NCI-H2171 (cell line): ENCODE results near the gene HMCN2.
"Not testable (repeated sequence)": the region's sequence is repeated elsewhere in the genome, so short reads cannot be mapped to it uniquely, and the experiment has no call there.

ENCODE experiments used
- DNase-seq: peaks from one replicate; lab custom pipeline; 2025; lab: John Stamatoyannopoulos, UW

The HMCN2 gene

DNA sequence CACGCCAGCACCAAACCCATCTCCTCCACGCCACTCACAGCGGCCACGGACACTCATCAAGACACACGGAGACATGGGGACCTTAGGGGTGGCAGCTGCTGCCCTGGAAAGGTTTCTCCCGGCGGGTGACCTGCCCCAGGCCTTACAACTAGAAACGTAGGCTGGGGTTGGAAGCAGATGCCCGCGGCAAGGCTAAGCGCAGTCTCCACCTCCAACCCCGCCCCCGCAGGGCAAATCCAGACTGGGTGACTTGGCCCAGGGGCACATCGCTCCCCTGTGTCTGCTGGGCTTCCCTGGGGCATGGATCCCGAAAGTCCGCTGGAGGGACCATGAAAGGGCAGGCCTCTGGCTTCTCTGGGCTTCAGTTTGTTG lies 167.2 kb downstream of the HMCN2 start:
- no peak for DNase-seq

DNA sequence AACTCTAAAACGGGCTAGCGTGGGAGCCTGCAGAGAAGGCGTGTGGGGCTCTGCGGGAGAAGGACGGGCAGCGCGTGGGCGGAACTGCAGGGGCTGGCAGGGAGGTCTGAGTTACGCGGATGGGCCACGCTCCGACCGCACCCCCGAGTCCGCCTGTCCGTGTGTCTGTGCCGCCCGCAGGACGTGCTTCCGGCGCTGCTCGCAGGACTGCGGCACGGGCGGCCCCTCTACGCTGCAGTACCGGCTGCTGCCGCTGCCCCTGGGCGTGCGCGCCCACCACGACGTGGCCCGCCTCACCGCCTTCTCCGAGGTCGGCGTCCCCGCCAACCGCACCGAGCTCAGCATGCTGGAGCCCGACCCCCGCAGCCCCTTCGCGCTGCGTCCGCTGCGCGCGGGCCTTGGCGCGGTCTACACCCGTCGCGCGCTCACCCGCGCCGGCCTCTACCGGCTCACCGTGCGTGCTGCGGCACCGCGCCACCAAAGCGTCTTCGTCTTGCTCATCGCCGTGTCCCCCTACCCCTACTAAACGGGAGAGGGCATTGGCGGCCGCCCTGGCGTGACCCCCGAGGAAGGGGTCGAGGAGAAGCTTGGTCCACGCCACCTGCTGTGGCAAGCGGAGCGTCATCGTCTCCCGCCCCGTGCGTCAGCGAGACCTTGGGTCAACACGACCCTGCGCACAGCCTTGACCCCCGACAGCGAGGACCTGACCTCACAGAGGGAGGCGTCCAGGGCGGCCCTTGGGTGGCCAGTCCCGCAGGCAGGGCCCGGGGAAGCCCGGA lies 167.8 kb downstream of the HMCN2 start:
- DNase-seq = peak; percentile 71

DNA sequence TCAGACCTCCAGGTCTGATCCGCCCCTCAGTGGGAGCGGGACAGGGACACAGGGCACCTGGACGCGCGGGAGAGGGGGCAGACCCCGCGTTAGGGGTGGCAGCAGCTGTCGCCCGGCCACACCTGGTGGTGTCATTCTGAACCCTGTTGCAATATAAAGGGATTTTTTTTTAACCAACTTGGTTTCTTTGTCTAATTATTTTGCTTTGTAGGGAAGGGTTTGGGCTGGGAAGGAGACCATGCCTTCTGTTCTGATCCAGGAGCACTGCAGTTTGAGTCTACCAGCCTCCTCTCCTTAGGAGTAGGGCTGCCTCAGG lies 168.3 kb downstream of the HMCN2 start:
- no peak for DNase-seq

DNA sequence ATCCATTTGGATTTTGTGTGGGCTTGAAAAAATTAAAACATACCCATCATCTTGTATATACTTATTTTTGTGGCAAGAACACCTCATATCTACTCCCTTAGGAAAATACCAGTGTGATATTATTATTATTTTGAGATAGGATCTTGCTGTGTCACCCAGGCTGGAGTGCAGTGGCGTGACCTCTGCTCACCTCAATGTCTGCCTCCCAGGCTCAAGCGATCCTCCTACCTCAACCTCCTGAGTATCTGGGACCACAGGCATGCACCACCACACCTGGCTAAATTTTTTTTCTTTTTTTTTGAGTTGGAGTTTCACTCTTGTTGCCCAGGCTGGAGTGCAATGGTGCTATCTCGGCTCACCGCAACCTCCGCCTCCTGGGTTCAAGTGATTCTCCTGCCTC lies 169.1 kb downstream of the HMCN2 start:
- not testable (repeated sequence) for DNase-seq

DNA sequence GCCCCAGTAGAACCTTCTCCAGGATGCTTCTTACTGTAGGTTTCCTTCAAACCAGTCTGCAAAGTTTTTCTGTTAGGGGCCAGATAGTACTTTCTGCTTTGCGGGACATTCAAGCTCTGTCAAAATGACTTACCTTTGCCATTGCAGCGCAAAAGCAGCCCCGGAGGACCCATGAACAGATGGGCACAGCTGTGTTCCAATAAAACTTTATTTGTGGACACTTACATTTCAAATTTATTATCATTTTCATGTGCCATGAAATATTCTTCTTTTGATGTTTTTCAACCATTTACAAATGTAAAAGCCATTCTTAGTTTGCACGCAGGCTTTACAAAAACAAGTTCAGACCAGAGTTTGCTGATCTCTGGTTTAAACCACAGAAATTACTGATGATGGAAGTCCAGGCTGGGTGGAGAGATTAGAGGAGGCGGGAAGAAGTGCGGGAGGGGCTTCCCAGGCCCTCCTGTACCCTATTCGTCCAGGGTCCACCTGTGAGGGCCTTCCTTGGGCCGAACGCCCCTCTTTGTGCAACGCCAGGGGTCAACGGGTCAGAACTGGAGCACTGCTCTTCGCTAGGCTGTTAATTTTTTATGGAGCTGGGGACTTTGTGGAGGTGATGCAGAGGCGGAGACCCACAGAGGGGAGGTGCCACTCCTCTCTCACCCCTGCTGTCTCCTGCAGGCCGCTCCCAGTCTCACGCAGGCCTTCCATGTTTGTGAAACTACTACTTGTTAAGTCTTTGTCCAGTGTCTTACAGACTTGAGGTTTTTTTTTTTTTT lies 171.6 kb downstream of the HMCN2 start:
- DNase-seq = no peak

DNA sequence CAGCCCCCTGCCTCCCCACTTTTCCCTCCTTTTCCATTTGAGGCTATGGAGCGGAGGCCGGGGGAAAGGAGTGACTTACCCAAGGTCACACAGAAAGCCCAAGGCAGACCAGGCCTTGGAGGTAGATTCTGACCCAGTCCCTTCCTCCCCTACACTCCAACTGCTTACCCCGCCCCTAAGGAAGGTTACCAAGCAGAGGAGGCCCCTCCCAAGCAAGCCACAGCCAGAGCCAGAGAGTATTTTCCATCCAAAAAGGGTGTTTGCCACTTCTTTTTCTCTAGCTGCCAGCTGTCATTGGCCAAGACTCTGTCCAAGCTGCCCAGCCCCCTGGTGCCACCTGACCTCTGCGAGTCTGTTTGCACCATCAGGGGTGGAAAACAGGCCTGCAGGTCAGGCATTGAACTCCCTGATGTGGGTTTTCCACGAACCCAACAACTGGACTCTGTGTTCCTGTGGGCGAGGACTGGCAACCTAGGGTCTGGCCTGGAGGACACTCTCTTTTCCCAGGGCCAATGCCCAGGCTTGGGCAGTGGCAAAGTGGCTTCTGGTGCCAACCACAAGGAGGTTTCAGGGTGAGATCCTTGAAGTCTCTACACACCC lies 172.9 kb downstream of the HMCN2 start:
- no peak for DNase-seq

DNA sequence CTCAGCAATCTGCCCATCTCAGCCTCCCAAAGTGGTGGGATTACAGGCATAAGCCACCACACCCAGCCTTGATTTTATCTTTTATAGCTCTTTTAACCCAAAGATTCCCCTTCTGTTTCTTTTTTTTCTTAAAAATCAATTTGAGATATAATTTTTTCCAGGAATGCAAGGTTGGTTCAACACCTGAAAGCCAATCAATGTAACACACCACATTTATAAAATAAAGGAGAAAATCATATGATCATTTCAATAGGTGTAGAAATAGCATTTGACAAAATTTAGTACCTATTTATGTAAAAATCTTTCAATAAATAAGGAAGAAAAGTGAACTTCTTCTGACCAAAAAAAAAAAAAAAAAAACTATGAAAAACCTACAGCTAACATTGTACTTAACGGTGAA lies 175.5 kb downstream of the HMCN2 start:
- DNase-seq = no peak

DNA sequence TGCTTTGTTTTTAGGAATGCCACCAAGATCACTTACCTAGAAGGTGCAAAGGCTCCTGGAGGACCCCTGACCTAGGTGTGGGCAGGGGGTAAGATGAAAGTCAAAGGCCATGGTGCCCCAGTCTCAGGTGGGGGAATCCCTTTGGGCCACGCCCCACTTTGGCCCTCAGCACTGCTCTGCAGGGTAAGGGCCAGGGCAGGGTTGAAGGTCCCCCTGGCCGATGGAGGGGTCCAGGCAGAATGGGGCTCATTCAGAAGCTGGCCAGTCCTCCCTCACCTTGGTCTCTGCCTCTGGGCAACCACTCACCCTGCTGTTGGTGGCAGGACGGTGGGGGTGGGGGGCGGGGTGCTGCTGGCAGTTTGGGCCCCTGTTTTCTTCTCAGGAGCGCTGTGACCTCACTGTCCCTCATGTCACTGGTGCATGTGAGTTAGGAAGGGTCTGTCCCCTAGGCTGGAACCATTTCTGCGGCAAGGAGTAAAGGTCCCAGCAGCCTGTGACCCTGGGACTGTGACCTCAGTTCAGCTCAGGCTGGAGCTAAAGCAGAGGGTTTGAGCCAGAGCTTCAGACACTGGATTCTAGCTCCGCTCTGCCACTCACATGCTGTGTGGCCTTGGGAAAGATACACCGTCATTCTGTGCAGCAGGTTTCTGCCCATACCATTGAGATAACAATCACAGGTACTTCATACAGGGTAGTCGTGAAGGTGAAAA lies 177.3 kb downstream of the HMCN2 start:
- DNase-seq = no peak

DNA sequence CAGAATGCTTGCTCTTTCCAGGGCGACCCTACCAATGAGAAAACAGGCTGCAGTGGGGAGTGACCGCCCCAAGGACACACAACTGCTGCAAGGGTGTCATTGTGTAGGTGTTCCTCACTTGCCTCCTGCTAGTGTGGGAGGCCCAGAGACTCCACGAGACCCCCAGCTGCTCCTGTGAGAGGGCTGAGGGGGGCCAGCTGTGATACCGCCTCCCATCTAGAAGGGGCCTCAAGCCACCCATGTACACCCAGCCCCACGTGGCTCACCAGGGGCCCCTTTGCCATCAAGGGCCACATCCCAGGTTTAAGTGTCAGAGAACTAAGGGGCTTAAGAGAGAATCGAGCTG lies 177.9 kb downstream of the HMCN2 start:
- no peak for DNase-seq

DNA sequence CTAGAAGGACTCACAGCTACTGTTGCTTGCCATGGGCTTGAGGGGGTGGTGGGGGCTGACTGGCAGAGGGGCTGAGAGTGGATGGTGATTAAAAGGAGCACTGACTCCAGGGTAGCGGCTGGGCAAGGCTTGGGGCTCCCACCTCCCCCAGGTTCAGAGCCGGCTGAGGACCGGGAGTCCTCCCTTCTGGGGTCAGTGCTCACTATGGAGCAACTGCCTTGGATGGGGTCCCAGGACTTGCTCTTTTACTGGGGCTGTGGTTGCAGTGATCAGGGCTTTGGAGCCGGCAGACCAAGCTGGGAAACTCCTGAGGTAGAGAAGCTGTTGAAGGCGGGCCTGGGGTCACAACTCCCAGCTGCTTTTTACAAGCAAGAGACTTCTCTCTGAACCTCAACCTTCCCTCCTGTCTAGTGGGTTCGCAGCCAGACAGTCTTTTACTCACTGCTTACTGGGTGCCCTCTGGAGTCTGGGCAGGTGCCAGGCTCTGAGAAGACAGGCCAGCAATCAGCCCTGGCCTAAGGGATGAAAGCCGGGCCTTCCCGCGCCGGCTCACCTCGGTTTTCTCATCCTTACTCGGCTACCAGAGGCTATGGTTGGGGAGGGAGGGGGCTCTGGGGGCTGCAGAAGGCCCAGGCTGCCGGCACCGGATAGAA lies 178.4 kb downstream of the HMCN2 start:
- DNase-seq = no peak

DNA sequence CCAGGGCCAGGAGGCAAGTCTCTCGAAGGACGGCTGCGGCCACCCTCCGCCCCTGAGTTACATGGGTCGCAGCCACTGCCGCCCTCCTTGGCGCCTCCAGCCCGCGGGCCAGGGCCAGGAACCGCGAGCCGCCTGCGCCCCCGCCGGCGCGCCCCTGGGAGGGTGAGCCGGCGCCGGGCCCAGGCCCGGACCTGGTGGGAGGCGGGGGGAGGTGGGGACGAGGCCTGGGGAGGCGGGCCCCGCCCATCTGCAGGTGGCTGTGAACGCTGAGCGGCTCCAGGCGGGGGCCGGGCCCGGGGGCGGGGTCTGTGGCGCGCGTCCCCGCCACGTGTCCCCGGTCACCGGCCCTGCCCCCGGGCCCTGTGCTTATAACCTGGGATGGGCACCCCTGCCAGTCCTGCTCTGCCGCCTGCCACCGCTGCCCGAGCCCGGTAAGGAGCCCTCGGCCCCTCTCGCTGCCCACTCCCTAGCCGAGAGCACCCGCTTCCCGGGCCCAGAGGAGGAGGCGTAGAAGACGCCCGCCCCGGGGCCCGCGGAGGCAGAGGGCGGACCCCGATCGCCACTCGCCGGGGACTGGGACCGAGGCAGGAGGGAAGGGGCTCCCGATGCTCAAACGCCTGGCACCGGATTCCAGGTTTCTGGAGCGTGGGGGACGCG lies 179.1 kb downstream of the HMCN2 start, which contains the start of gene ASS1:
Gene ASS1, plus strand, starts transcription at position 397 of the 657 bp plus-strand sequence. CDS start 7,268 bp downstream, outside the sequence.
- peak; percentile 66 for DNase-seq

DNA sequence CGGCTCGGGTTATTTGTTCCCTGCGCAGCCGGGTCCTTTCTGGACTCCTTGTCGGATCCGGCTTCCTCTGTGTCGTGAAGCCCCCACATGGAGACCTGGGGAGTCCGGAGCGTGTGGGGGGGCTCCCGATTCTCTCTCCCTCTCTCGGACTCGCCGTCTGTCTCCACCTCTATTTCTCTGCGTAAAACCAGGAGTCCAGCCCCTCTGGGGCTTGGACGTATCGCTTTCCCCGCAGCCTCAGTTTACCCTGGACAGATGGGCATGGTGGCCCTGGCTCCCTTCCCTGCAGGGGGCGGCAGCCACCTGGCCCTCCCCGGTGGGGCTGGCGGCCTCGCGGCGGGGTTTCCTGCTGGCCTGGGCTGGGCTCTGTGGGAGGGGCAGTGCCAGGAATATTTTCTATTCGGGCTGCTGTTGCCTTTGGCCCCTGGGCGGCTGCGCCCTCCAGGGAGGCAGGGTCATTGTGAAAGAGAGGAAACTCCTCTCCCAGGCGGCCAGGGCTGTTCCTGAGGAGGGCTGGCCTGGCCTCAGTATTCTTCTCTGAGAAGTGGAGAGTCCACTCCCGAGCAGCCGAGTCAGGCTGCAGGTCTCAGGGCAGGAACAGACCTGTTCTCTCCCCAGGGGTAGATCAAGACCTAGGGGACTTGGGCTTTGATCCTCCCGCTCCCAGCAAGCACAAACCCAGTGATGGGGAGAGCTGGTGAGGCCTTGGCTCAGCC lies 179.9 kb downstream of the HMCN2 start:
- no peak for DNase-seq

DNA sequence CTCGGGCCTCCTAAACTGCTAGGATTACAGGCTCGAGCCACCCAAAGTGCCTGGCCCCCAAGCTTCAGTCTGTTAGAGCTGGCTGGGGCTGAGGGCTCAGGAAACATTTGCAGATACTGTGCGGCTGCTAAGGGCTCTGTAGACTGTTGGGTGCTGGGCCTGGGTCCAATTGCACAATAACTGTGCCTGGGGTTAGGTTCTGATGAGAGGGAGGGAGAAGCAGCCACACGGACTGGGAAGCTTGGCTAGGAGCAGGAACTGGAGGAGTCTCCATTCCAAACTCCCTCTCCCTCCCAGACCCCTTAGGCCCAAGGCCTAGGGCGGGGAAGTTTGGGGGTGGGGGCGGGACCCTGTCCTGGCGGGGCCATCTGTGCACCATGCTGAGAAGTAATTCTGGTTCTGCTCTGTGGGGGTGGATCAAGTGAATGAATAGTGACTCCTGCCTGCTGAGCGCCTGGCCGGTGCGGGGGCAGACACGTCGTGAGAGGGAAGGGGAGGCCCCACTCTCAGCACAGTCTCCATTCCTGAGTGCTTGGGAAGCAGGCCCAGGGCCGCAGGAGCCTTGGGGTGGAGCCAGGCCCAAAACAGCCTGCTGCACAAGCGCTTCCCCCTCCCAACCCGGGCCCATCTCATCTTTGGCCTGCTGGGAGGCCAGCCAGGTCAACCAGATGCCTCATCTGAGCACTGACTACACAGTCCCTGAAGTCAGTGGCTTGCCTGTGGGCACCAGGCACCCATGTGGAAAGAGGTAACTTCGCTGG lies 180.7 kb downstream of the HMCN2 start:
- no peak for DNase-seq

DNA sequence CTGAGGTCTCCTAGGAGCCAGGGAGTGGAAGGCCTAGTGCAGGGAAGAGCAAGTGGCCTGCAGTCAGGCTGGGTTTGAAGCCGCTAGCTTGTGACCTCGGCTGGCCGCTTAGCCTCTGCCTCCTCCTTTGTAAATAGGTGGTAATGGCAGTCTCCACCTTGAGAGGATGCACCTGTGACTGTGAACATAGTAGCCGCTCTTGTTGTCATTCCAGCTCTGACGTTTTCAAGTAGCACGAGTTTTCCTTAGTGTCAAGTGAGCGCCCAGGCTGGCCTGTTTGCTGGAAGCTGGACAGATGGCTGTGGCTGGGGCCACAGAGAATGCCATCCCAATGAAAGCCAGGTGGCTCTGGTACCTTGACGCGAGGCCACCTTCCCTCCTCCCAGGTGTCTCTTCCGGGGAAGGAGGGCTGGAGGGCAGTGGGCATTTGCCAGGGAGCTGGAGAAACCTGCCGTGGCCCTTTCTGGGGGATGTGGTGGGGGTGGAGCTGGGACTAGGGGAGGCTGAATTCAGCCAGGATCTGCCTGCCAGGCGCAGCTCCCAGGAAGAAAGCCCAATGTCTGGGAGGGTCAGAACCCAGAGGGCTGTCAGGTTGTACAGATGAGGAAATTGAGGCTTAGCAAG lies 181.7 kb downstream of the HMCN2 start:
- DNase-seq = no peak

DNA sequence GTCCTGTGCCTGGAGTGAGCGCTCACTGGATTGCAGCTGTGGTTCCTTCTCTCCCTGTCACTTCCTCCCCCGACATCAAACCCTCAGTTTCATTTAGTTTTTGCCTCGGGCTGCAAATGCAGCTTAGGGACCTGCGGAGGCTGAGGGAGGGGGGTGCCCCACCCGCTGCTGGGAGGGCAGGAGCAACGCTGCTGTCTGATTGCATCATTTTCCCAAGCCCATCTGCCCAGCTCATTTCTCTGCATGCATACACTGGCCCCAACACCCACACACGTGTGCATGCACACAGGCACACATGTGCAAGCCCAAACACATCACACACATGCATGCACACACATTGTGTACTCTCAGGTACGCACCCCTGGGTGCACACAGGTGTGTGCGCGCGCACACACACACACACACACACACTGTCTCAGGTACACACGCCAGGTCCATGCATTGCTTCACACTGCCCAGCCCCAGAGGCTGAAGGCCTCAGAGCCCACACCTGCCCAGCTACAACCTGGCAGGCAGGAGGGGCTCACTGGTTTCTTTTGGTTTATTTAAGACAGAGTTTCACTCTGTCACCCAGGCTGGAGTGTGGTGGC lies 182.6 kb downstream of the HMCN2 start:
- peak; percentile 35 for DNase-seq

DNA sequence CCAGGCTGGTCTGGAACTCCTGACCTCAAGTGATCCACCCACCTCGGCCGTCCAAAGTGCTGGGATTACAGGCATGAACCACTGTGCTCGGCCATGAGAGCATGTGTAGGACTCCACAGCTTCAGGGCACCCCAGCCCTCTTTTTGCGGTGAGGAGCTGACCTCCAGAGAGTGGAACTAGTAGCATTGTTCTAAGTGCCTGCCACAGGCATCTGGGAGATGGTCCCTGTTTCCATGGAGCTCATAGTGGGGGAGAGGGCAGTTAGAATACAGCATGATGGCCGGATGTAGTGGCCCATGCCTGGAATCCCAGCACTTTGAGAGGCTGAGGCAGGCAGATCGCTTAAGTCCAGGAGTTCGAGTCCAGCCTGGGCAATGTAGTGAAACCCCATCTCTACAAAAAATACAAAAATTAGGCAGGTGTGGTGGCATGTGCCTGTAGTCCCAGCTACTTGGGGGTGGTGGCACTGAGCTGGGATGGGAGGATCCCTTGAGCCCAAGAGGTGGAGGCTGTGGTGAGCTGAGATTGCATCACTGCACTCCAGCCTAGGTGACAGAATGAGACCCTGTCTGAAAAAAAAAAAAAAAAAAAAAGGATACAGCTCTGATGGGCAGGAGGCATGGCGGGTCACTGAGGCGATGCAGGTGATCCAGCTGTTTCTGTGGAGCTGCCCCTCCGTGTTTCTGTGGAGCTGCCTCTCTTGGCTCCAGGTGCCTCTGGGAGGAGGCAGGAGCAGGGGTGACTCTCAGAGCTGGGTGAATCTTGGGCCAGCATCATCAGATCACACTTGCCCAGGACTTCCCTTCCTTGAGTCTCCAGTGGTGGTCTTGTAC lies 183.4 kb downstream of the HMCN2 start:
- DNase-seq = no peak

DNA sequence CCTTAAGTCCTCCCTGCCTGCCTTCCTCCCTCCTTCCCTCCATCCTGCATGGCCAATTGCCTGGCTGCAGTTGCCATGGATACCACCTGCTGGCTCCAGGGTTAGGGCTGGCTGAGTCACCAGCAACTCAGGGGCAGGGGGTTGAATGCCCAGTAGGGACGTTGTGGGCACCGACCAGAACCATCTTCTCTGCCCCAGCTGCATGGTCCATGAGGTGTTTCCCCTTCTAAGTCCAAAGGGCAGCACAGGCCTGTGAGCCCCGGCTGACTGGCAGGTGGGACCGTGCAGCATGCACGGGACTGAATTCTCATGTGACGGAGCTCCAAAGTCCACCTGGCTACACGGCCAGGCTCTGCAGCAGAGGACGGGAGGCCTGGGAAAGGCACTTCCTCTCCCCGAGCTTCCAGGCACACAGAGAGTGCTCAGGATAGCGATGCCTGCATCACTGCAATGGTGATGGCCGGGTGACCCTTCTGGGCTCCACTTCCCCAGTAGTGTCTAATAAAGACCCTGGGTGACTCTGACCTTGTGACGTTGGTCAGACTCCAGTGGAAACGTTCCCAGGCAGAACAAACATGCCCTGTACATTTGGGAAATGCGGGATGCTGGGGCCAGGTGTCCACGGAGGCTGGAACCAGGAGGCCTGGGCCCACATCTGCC lies 184.9 kb downstream of the HMCN2 start:
- no peak for DNase-seq

DNA sequence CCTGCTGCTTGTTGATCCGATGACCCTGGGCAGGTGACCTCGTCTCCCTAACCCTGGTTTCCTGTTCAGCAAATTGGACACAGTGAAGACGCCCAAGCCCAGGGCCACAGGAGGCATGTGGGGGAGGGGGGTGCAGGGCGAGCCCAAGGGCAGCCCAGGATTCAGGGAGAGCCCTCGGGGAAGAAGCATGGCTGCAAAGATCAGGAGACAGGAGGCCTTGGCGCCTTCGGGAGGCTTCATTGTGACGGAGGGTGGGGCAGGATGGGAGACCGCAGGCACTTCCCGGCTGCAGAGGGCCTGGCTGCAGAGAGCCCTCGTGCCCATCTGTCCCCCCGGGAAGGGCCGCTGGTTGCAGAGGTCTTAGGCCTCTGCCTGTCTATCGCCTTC lies 185.4 kb downstream of the HMCN2 start:
- DNase-seq = no peak
